Right lobe of liver (tissue), 6 donors: ENCODE results near the gene ERRFI1. TPM values are rescaled to one million over a fixed set of nuclear protein-coding genes. Genes with fewer than 3 reads are reported as not detected.
"Not testable (repeated sequence)": the region's sequence is repeated elsewhere in the genome, so short reads cannot be mapped to it uniquely, and the experiment has no call there.

ENCODE experiments used
- ATAC-seq, 4 donors: fragments of 200-7000 bp; cut with Tn5 transposase; one replicate each; pipeline ENCODE4 v1.9.1; 2020; ENCODE audit warnings: mild to moderate bottlenecking in 4 of 4, moderate library complexity in 4 of 4
- DNase-seq, 3 donors: peaks; one replicate each; pipeline ENCODE4 v3.0.0-alpha.2; 2020
- H3K27ac ChIP-seq, 3 donors: fragments of 200-600 bp; one replicate each; pipeline ENCODE4 v1.8.0; 2022
- H3K27me3 ChIP-seq, 2 donors: fragments of 200-600 bp; one replicate each; pipeline ENCODE4 v1.8.0; 2022
- H3K36me3 ChIP-seq, 4 donors: fragments of 200-600 bp; sonication (generic) in 1 of 4; one replicate each; pipeline versions ENCODE4 v1.5.1 to v1.8.0; 2017 to 2022; ENCODE audit warnings: control low read depth in 1 of 4
- H3K4me1 ChIP-seq, 4 donors: fragments of 200-600 bp; sonication (generic) in 1 of 4; one replicate each; pipeline versions ENCODE4 v1.5.1 to v1.8.0; 2017 to 2022; ENCODE audit warnings: control low read depth in 1 of 4
- H3K4me3 ChIP-seq, 3 donors: fragments of 200-600 bp; one replicate each; pipeline ENCODE4 v1.8.0; 2022
- H3K9me3 ChIP-seq, 4 donors: fragments of 200-600 bp; sonication (generic) in 1 of 4; one replicate each; pipeline versions ENCODE4 v1.5.1 to v1.8.0; 2017 to 2022; ENCODE audit warnings: control low read depth in 1 of 4
- POLR2A ChIP-seq: fragments of 450-650 bp; IDR thresholded peaks from one replicate; pipeline ENCODE4 v1.6.1; 2017; ENCODE audit warnings: antibody characterized with exemption, mild to moderate bottlenecking
- WGBS: methylation state at CpG from one replicate; pipeline ENCODE4 v1.1.6; 2018; ENCODE audit warnings: low coverage, low lambda C conversion rate; ENCODE audit not compliant: insufficient coverage; ENCODE audit errors: missing lambda C conversion rate; 5-methylcytosine and 5-hydroxymethylcytosine counted together
- intact Hi-C, 2 donors: fragments of 100-400 bp; cut with DNase I; formaldehyde crosslinking; loops; one replicate each; pipeline versions ENCODE4 v1.11.2 to v1.14.1; 2022
- total RNA-seq, 6 experiments: library from RNA; depleted of rRNA in 2 of 6; stranded (reverse); fragments of >200 nt in 2 of 6; fragmentation: NEBNext Ultra II Directional in 3 of 6; extraction: Animal tissue kit (Norgen Biotek cat#: 25700) in 3 of 6; gene quantifications; one replicate each; pipeline versions ENCODE4 v1.1.0 to v1.2.4, GENCODE V29; 2016 to 2023
- TF ChIP-seq, protein P1 (sequence below), 4 donors: fragments of 200-600 bp in 3 of 4; fragments of 450-650 bp in 1 of 4; IDR thresholded peaks; one replicate each; pipeline versions ENCODE4 v1.5.1 to v1.8.0; 2016 to 2022; ENCODE audit warnings: antibody characterized with exemption in 4 of 4, mild to moderate bottlenecking in 2 of 4
- donor health status: DM: no; HTN: yes; CAD: no.
- donor health status: DM: no; HTN: no; CAD: no.
- donor health status: DM: no; HTN: no; CAD: no.
- donor health status: DM: no; HTN: yes; CAD: no.
- donor health status: DM: no; HTN: yes; CAD: no.

The ERRFI1 gene
- total RNA-seq, 6 experiments from 2014 or later = 109 to 539 (median 214) TPM

DNA sequence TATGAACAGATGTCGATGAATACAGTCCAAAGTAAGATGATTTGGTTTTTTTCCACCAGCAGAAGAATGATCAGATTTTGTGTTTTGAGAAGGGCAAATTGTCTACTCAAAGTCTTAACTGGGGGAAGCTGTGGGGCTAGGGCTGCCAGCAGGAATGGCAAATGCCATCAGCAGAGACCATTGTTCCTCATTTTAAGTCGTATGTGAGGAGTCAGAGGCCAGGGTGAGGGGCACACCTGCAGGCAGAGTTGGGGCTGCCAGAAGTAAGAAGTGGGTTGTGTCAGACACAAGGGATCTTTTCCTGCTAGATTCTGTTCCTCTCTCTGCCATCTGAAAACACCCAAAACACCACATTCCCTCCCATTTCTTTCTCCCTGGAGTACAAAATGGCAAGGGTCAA, 55.9 kb downstream of the ERRFI1 start:
- ATAC-seq = no peak

DNA sequence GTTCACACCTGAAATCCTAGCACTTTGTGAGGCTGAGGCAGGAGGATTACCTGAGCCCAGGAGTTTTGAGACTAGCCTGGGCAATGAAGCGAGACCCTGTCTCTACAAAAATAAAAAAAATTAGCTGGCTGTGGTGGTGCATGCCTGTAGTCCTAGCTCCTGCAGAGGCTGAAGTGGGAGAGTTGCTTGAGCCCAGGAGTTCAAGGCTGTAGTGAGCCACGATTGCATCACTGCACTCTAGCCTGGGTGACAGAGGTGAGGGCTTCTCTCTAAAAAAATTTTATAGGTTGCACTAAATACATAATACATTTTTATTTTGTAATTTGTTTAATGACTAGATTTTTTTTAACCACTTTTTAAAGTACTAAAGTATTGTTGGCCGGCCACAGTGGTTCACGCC, 58.5 kb downstream of the ERRFI1 start:
- Histone ChIP-seq H3K36me3 (peaks cover 0 to 82% (median 43%) of the 10 kb centered on the region in 4 donors), H3K9me3 (no peaks in the 10 kb centered on the region), H3K27ac (no peak overlapping the region), H3K27me3 (no peaks in the 10 kb centered on the region), H3K4me1 (peaks cover 0 to 35% (median 5%) of the 10 kb centered on the region in 4 donors), H3K4me3 (no peak overlapping the region)
- intact Hi-C loops = no loop called here
- WGBS = 76% methylated on average over 4 of the region's 4 CpGs
- ATAC-seq (peak; percentile 63 to 85 (median 66)), DNase-seq (peak in 2 of 3 donors; percentile 59 to 66)
- TF ChIP-seq POLR2A = no peak
- TF ChIP-seq, protein P1, sequence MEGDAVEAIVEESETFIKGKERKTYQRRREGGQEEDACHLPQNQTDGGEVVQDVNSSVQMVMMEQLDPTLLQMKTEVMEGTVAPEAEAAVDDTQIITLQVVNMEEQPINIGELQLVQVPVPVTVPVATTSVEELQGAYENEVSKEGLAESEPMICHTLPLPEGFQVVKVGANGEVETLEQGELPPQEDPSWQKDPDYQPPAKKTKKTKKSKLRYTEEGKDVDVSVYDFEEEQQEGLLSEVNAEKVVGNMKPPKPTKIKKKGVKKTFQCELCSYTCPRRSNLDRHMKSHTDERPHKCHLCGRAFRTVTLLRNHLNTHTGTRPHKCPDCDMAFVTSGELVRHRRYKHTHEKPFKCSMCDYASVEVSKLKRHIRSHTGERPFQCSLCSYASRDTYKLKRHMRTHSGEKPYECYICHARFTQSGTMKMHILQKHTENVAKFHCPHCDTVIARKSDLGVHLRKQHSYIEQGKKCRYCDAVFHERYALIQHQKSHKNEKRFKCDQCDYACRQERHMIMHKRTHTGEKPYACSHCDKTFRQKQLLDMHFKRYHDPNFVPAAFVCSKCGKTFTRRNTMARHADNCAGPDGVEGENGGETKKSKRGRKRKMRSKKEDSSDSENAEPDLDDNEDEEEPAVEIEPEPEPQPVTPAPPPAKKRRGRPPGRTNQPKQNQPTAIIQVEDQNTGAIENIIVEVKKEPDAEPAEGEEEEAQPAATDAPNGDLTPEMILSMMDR (IDR thresholded peaks at IDR 0.05) = no peak

More for the DNA sequence above, 55.9 kb downstream of the ERRFI1 start:
- Histone ChIP-seq H3K4me1 (peaks cover 0 to 31% (median 5%) of the 10 kb centered on the region in 4 donors), H3K4me3 (no peak overlapping the region), H3K9me3 (no peaks in the 10 kb centered on the region), H3K27ac (no peak overlapping the region), H3K36me3 (peaks cover 0 to 60% (median 34%) of the 10 kb centered on the region in 4 donors), H3K27me3 (no peaks in the 10 kb centered on the region)
- WGBS = 71% methylated on average over 2 of the region's 2 CpGs
- DNase-seq = no peak
- no peak for TF ChIP-seq POLR2A
- TF ChIP-seq, protein P1 (IDR thresholded peaks at IDR 0.05) = no peak
- intact Hi-C loops = loop anchor here in 1 of 2 donors (10.0 kb wide), 1 partner anchor 375 kb away; no protein-coding TSS in a partner anchor

DNA sequence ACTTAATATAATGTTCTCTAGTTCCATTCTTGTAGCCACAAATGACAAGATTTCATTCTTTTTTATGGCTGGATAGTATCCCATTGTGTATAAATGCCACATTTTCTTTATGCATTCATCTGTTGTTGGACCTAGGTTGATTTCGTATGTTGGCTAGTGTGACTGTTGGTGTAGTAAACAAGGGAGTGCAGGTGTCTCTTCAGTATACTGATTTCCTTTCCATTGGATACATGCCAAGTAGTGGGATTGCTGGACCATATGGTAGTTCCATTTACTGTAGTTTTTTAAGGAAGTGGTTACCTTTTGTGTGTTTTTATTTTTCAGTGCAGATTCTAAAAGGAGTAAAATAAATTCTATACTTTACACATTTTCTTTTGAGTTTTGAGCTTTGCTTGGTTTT, 58.9 kb downstream of the ERRFI1 start:
- H3K36me3 ChIP-seq = peaks cover 0 to 77% (median 41%) of the 10 kb centered on the region in 4 donors
- H3K9me3 ChIP-seq = no peaks in the 10 kb centered on the region
- no peak overlapping the region for H3K4me3 ChIP-seq
- 31% methylated on average over 1 of the region's 1 CpG for WGBS
- TF ChIP-seq, protein P1 (IDR thresholded peaks at IDR 0.05) = no peak
- TF ChIP-seq POLR2A = no peak
- no peaks in the 10 kb centered on the region for H3K27me3 ChIP-seq
- H3K27ac ChIP-seq = no peak overlapping the region
- H3K4me1 ChIP-seq = peaks cover 0 to 39% (median 5%) of the 10 kb centered on the region in 4 donors
- intact Hi-C loops = no loop called here
- ATAC-seq = peak in 2 of 4 donors; percentile 8 to 11
- no peak for DNase-seq

DNA sequence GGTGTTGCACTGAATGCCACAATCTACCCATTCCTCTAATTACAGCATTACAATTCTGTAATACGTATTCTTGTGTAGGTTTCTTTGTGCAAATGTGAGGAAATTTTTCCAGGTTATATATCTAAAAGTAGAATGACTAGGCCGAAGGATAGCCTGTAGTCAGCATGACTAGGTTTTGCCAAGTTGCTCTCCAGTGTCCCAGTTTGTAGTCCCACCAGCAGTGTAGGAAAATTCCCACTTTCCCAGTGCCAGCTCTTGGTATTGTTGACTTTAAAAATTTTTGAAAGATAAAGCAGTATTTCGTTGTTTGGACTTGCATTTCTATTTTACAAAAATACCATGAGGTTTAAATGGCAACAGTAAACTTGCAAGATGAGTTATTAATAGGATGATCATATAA, 61.6 kb downstream of the ERRFI1 start:
- Histone ChIP-seq H3K27ac (no peak overlapping the region), H3K9me3 (no peaks in the 10 kb centered on the region), H3K4me3 (no peak overlapping the region), H3K27me3 (no peaks in the 10 kb centered on the region), H3K36me3 (peaks cover 0 to 50% (median 29%) of the 10 kb centered on the region in 4 donors), H3K4me1 (peaks cover 0 to 30% (median 9%) of the 10 kb centered on the region in 4 donors)
- no peak for ATAC-seq
- DNase-seq = no peak
- TF ChIP-seq POLR2A = no peak
- TF ChIP-seq, protein P1 (IDR thresholded peaks at IDR 0.05) = no peak
- intact Hi-C loops = no loop called here
- 77% methylated on average over 3 of the region's 3 CpGs for WGBS

DNA sequence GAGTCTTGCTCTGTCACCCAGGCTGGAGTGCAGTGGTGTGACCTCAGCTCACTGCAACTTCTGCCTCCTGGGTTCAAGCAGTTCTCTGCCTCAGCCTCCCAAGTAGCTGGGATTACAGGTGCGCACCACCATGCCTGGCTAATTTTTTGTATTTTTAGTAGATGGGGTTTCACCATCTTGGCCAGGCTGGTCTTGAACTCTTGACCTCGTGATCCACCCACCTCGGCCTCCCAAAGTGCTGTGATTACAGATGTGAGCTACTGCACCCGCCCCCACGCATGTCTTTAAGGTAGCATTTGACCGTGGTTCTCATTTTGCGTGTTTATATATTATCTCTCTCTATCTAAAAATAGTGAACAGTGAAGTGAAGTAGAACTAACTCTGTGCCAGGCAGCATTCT, 62.3 kb downstream of the ERRFI1 start:
- Histone ChIP-seq H3K4me1 (peaks cover 0 to 30% (median 9%) of the 10 kb centered on the region in 4 donors), H3K36me3 (peaks cover 0 to 44% (median 25%) of the 10 kb centered on the region in 4 donors)
- H3K27me3 ChIP-seq, ATAC-seq, H3K9me3 ChIP-seq, H3K27ac ChIP-seq, H3K4me3 ChIP-seq, intact Hi-C loops, DNase-seq: not testable (repeated sequence)
- 85% methylated on average over 7 of the region's 7 CpGs for WGBS

DNA sequence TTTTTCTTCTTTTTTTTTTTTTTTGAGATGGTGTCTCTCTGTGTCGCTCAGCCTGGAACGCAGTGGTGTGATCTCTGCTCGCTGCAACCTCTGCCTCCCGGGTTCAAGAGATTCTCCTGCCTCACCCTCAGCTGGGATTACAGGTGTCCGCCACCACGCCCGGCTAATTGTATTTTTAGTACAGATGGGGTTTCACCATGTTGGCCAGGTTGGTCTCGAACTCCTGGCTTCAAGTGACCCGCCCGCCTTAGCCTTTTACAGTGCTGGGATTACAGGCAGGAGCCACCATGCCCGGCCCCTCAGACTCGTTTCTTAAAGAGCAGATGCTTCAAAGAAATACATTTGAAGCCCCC, 62.8 kb downstream of the ERRFI1 start:
- DNase-seq, H3K27ac ChIP-seq, H3K4me3 ChIP-seq, ATAC-seq, H3K27me3 ChIP-seq, intact Hi-C loops, H3K9me3 ChIP-seq: not testable (repeated sequence)
- peaks cover 0 to 30% (median 9%) of the 10 kb centered on the region in 4 donors for H3K4me1 ChIP-seq
- peaks cover 0 to 43% (median 25%) of the 10 kb centered on the region in 4 donors for H3K36me3 ChIP-seq
- WGBS = 100% methylated on average over 8 of the region's 12 CpGs
